ENCODE data around the gene REG3G. TPM values are rescaled to one million over a fixed set of nuclear protein-coding genes. Genes with fewer than 3 reads are reported as not detected.

Gene REG3G
- total RNA-seq, 5 donors from 2014 or later (not counting 1 experiment from before 2014, with no cell fraction given) = 0.32 to 0.72 (median 0.38) TPM; not detected in 2

DNA sequence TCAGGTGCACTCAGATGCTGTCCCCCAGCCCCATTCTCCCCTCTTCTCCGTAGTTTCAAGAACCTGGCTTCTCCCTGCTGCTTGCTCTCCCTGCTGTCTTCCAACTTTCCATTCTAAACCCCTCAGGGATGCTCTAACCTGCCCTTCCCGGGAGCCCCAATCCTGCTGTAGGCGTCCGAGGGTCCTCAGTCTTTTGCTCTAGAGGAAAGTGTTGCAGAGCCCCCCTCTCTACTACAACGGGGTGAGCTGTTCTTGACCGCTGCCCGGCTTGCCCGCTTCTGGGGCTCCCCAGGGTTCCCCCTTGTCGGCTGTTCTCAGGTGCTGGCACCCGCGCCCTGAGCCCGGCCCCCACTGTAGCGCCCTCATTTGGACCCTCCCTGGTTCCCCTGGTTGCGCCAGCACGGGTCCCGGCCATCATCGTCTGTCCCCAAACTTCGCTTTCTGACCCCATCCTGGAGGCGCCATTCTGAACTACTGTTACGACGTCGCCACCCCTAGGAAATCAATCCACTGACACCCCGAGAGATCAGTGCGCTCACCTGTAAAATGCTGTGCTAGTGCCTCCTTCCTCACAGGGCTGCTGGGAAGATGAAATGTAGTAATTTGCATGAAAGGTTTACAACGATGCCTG lies 31.9 kb upstream of the REG3G start:
- H3K9me3 ChIP-seq = no peaks in the 10 kb centered on the region
- no peak overlapping the region for H3K27ac Mint-ChIP-seq
- peaks cover 5 to 12% (median 10%) of the 10 kb centered on the region in 3 donors for H3K9me3 Mint-ChIP-seq
- H3K4me1 ChIP-seq (ENCODE audit: control insufficient read depth in 1 of 2, extremely low read depth in 1 of 2, insufficient read depth in 2 of 2, low read length in 2 of 2) = no peaks in the 10 kb centered on the region
- ATAC-seq (replicated peaks in 1 of 4) (no peak), DNase-seq (no peak)
- no peak overlapping the region for H3K27ac ChIP-seq (ENCODE audit: low read length)
- CTCF ChIA-PET = no interaction called here
- H3K4me1 Mint-ChIP-seq = no peaks in the 10 kb centered on the region
- WGBS (ENCODE audit: insufficient coverage) = 18% methylated on average over 18 of the region's 25 CpGs
- peaks cover 4 to 19% of the 10 kb centered on the region in 2 experiments for H3K27me3 ChIP-seq (replicated peaks in 1 of 2; ENCODE audit: control insufficient read depth in 2 of 2, extremely low read depth in 1 of 2, insufficient read depth in 2 of 2, low read length in 1 of 2)
- no peaks in the 10 kb centered on the region for H3K36me3 ChIP-seq (ENCODE audit: control insufficient read depth in 2 of 2, extremely low read depth in 1 of 2, insufficient read depth in 1 of 2, low read length in 1 of 2)
- no peak overlapping the region for H3K4me3 Mint-ChIP-seq
- H3K36me3 Mint-ChIP-seq = no peaks in the 10 kb centered on the region
- POLR2A ChIA-PET = no interaction called here
- H3K4me3 ChIP-seq (ENCODE audit: control insufficient read depth in 1 of 2, extremely low read depth in 1 of 2, low read length in 1 of 2) = no peak overlapping the region
- peaks cover 26 to 29% of the 10 kb centered on the region in 2 donors for H3K27me3 Mint-ChIP-seq

DNA sequence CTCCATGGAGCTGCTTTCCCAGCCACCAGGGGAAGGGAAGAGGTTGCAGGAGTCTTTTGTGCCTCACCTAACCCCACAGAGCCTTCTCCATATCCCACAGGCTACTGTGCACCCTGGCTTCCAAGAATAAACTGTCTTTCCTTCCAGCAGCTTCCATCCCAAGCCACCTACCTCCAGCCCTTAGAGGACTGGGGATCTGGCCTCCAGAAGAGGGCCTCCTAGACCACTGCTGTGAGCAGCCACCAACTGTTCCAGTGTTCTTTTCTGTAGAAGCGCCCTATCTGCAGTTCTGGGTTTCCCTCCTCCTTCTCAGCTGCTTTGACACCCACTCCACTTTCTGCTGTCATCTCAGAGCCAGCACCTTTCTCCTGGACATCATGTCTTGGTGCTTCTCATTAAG lies 30.7 kb upstream of the REG3G start:
- ATAC-seq (replicated peaks in 1 of 4) (no peak), DNase-seq (no peak)
- Mint-ChIP-seq H3K9me3 (peaks cover 5 to 13% (median 12%) of the 10 kb centered on the region in 3 donors), H3K27me3 (peaks cover 26 to 29% of the 10 kb centered on the region in 2 donors), H3K27ac (no peak overlapping the region), H3K4me3 (no peak overlapping the region), H3K36me3 (no peaks in the 10 kb centered on the region), H3K4me1 (no peaks in the 10 kb centered on the region)
- ChIA-PET POLR2A (no interaction called here), CTCF (no interaction called here)
- Histone ChIP-seq H3K4me3 (ENCODE audit: control insufficient read depth in 1 of 2, extremely low read depth in 1 of 2, low read length in 1 of 2) (no peak overlapping the region), H3K4me1 (ENCODE audit: control insufficient read depth in 1 of 2, extremely low read depth in 1 of 2, insufficient read depth in 2 of 2, low read length in 2 of 2) (no peaks in the 10 kb centered on the region), H3K36me3 (ENCODE audit: control insufficient read depth in 2 of 2, extremely low read depth in 1 of 2, insufficient read depth in 1 of 2, low read length in 1 of 2) (no peaks in the 10 kb centered on the region), H3K27ac (ENCODE audit: low read length) (no peak overlapping the region), H3K9me3 (no peaks in the 10 kb centered on the region), H3K27me3 (replicated peaks in 1 of 2; ENCODE audit: control insufficient read depth in 2 of 2, extremely low read depth in 1 of 2, insufficient read depth in 2 of 2, low read length in 1 of 2) (peaks cover 4 to 19% of the 10 kb centered on the region in 2 experiments)
- 57% methylated on average over 1 of the region's 1 CpG for WGBS (ENCODE audit: insufficient coverage)

DNA sequence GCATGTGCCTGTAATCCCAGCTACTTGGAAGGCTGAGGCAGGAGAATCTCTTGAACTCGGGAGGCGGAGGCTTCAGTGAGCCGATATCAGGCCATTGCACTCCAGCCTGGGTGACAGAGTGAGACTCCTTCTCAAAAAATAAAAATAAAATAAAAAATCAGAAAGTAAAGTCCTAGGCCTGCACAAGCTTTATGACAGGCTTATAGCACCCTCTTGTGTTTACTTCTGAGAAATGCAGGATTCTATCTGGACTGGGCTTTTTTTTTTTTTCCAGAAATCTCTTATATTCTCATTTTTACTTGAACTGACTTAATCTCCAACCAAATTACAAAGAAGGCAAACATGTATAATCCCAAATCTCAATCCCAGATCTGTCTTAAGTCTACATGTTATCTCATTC lies 26.1 kb upstream of the REG3G start:
- Mint-ChIP-seq H3K4me1 (no peaks in the 10 kb centered on the region), H3K9me3 (peaks cover 2 to 24% (median 6%) of the 10 kb centered on the region in 3 donors), H3K27me3 (peaks cover 6% of the 10 kb centered on the region in 2 donors), H3K36me3 (no peaks in the 10 kb centered on the region), H3K27ac (no peak overlapping the region), H3K4me3 (no peak overlapping the region)
- H3K27ac ChIP-seq (ENCODE audit: low read length) = no peak overlapping the region
- no peaks in the 10 kb centered on the region for H3K9me3 ChIP-seq
- DNase-seq = no peak
- H3K36me3 ChIP-seq (ENCODE audit: control insufficient read depth in 2 of 2, extremely low read depth in 1 of 2, insufficient read depth in 1 of 2, low read length in 1 of 2) = no peaks in the 10 kb centered on the region
- H3K27me3 ChIP-seq (replicated peaks in 1 of 2; ENCODE audit: control insufficient read depth in 2 of 2, extremely low read depth in 1 of 2, insufficient read depth in 2 of 2, low read length in 1 of 2) = peaks cover 0 to 4% of the 10 kb centered on the region in 2 experiments
- ChIA-PET CTCF (no interaction called here), POLR2A (no interaction called here)
- H3K4me3 ChIP-seq (ENCODE audit: control insufficient read depth in 1 of 2, extremely low read depth in 1 of 2, low read length in 1 of 2) = no peak overlapping the region
- no peaks in the 10 kb centered on the region for H3K4me1 ChIP-seq (ENCODE audit: control insufficient read depth in 1 of 2, extremely low read depth in 1 of 2, insufficient read depth in 2 of 2, low read length in 2 of 2)
- no CpG with 5 or more reads among the region's 3 CpGs for WGBS (ENCODE audit: insufficient coverage)
- no peak for ATAC-seq (replicated peaks in 1 of 4)

- H3K36me3 ChIP-seq (ENCODE audit: control insufficient read depth in 2 of 2, extremely low read depth in 1 of 2, insufficient read depth in 1 of 2, low read length in 1 of 2) = no peaks in the 10 kb centered on the region
- H3K36me3 Mint-ChIP-seq = no peaks in the 10 kb centered on the region
- no peaks in the 10 kb centered on the region for H3K4me1 ChIP-seq (ENCODE audit: control insufficient read depth in 1 of 2, extremely low read depth in 1 of 2, insufficient read depth in 2 of 2, low read length in 2 of 2)
- WGBS (ENCODE audit: insufficient coverage) = 38% methylated on average over 2 of the region's 4 CpGs
- peaks cover under 1% of the 10 kb centered on the region in 2 donors for H3K27me3 Mint-ChIP-seq
- CTCF ChIA-PET = no interaction called here
- peaks cover 4 to 20% (median 8%) of the 10 kb centered on the region in 3 donors for H3K9me3 Mint-ChIP-seq
- no peak for DNase-seq
- no peaks in the 10 kb centered on the region for H3K4me1 Mint-ChIP-seq
- H3K27me3 ChIP-seq (replicated peaks in 1 of 2; ENCODE audit: control insufficient read depth in 2 of 2, extremely low read depth in 1 of 2, insufficient read depth in 2 of 2, low read length in 1 of 2) = no peaks in the 10 kb centered on the region
- H3K9me3 ChIP-seq = no peaks in the 10 kb centered on the region
- no peak overlapping the region for H3K27ac ChIP-seq (ENCODE audit: low read length)
- ATAC-seq (replicated peaks in 1 of 4) = no peak
- no peak overlapping the region for H3K27ac Mint-ChIP-seq
- no peak overlapping the region for H3K4me3 ChIP-seq (ENCODE audit: control insufficient read depth in 1 of 2, extremely low read depth in 1 of 2, low read length in 1 of 2)
- H3K4me3 Mint-ChIP-seq = no peak overlapping the region
- POLR2A ChIA-PET = no interaction called here
Observed at GRCh38 chr2:79000008-79000576, 25.4 kb upstream of the REG3G start.

DNA sequence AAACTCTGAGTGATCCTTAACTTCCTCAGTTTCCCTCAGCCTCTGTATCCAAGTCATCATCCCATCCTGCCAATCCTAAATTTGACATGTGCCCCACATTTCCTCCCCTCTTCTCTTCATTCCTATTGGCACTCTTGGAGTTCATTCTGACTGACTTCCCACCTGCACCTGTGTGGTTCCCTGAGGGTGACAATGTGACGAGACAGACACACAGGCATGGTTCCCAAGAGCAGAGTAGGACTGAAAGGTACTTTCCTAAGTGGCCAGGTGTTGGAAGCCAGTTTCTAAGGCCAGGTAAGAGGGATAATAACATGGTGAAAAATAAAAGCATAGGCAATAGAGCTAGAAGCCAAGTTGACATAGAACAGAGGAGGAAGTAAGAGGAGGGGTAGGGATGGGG lies 24.2 kb upstream of the REG3G start:
- ChIA-PET POLR2A (no interaction called here), CTCF (no interaction called here)
- no peaks in the 10 kb centered on the region for H3K36me3 ChIP-seq (ENCODE audit: control insufficient read depth in 2 of 2, extremely low read depth in 1 of 2, insufficient read depth in 1 of 2, low read length in 1 of 2)
- Mint-ChIP-seq H3K9me3 (peaks cover 4 to 19% (median 9%) of the 10 kb centered on the region in 3 donors), H3K27ac (no peak overlapping the region), H3K4me1 (no peaks in the 10 kb centered on the region), H3K4me3 (no peak overlapping the region), H3K27me3 (no peaks in the 10 kb centered on the region), H3K36me3 (no peaks in the 10 kb centered on the region)
- ATAC-seq (replicated peaks in 1 of 4) (no peak), DNase-seq (no peak)
- no peaks in the 10 kb centered on the region for H3K27me3 ChIP-seq (replicated peaks in 1 of 2; ENCODE audit: control insufficient read depth in 2 of 2, extremely low read depth in 1 of 2, insufficient read depth in 2 of 2, low read length in 1 of 2)
- H3K4me3 ChIP-seq (ENCODE audit: control insufficient read depth in 1 of 2, extremely low read depth in 1 of 2, low read length in 1 of 2) = no peak overlapping the region
- no peak overlapping the region for H3K27ac ChIP-seq (ENCODE audit: low read length)
- H3K4me1 ChIP-seq (ENCODE audit: control insufficient read depth in 1 of 2, extremely low read depth in 1 of 2, insufficient read depth in 2 of 2, low read length in 2 of 2) = no peaks in the 10 kb centered on the region
- no peaks in the 10 kb centered on the region for H3K9me3 ChIP-seq
- 40% methylated on average over 1 of the region's 1 CpG for WGBS (ENCODE audit: insufficient coverage)

GRCh38 chr2:79004680-79005079 lies 20.8 kb upstream of the REG3G start:
- H3K27me3 Mint-ChIP-seq = no peaks in the 10 kb centered on the region
- CTCF ChIA-PET = no interaction called here
- H3K27me3 ChIP-seq (replicated peaks in 1 of 2; ENCODE audit: control insufficient read depth in 2 of 2, extremely low read depth in 1 of 2, insufficient read depth in 2 of 2, low read length in 1 of 2) = no peaks in the 10 kb centered on the region
- DNase-seq (no peak), ATAC-seq (replicated peaks in 1 of 4) (no peak)
- H3K4me3 Mint-ChIP-seq = no peak overlapping the region
- H3K36me3 Mint-ChIP-seq = no peaks in the 10 kb centered on the region
- WGBS (ENCODE audit: insufficient coverage) = 60% methylated on average over 2 of the region's 5 CpGs
- no peak overlapping the region for H3K27ac ChIP-seq (ENCODE audit: low read length)
- peaks cover 4 to 21% (median 12%) of the 10 kb centered on the region in 3 donors for H3K9me3 Mint-ChIP-seq
- no peak overlapping the region for H3K27ac Mint-ChIP-seq
- H3K36me3 ChIP-seq (ENCODE audit: control insufficient read depth in 2 of 2, extremely low read depth in 1 of 2, insufficient read depth in 1 of 2, low read length in 1 of 2) = no peaks in the 10 kb centered on the region
- no peaks in the 10 kb centered on the region for H3K4me1 Mint-ChIP-seq
- H3K4me3 ChIP-seq (ENCODE audit: control insufficient read depth in 1 of 2, extremely low read depth in 1 of 2, low read length in 1 of 2) = no peak overlapping the region
- POLR2A ChIA-PET = no interaction called here
- no peaks in the 10 kb centered on the region for H3K4me1 ChIP-seq (ENCODE audit: control insufficient read depth in 1 of 2, extremely low read depth in 1 of 2, insufficient read depth in 2 of 2, low read length in 2 of 2)
- no peaks in the 10 kb centered on the region for H3K9me3 ChIP-seq
